ENCODE results near the gene ACKR2.

DNA sequence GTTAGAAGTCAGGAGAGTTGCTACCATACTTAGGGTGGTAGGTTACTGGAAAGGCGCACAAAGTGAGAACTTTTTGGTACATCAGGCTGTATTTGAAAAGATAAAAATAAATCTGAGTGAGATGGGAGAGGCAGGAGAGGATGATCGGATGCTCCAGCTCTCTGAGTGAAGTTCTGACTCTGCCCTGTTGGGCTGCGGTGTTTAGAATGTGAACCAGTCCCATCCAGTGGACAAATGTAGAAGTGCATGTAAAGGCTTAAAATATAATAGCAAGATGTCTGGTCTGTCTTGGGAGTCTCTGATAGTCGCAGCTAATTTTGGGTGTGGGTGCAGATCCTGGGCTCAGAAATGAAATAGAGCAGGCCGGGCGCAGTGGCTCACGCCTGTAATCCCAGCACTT is 30.4 kb downstream of the ACKR2 start:
- TF ChIP-seq EZH2phosphoT487 (IDR thresholded peaks at IDR 0.05; ENCODE audit: insufficient read depth, low read depth) (no peak), EZH2 (IDR thresholded peaks at IDR 0.05; ENCODE audit: insufficient read depth, poor library complexity, severe bottlenecking) (no peak)
